ENCODE measurements around the gene ZNF784. TPM values are rescaled to one million over a fixed set of nuclear protein-coding genes. Genes with fewer than 3 reads are reported as not detected.

The ZNF784 gene
- total and polyA plus RNA-seq, 10 of the 15 experiments (the other 5 are each of a cell fraction or from before 2014, with no cell fraction given), result 0.10 to 5.2 (median 1.8) TPM

- SMC1A ChIA-PET (ENCODE audit: uncharacterized antibody, unreplicated experiment), result no interaction called here
- in situ Hi-C loops (cut with MboI) (loop anchor here (25.0 kb wide), 1 partner anchor 1527 kb away; the partner anchor contains the start of gene CNOT3), intact Hi-C loops (cut with micrococcal nuclease; ENCODE audit: unreplicated experiment) (no loop called here)
- Histone ChIP-seq H3K4me1 (ENCODE audit: control insufficient read depth, insufficient read depth, low read length) (no peaks in the 10 kb centered on the region), H3K4me2 (ENCODE audit: control insufficient read depth, insufficient read depth) (no peak overlapping the region), H3K4me3 (no peak overlapping the region), H4K20me1 (ENCODE audit: control insufficient read depth, insufficient read depth) (peaks cover 20% of the 10 kb centered on the region), H3K27me3 (replicated peaks in 1 of 2; ENCODE audit: control insufficient read depth in 2 of 2, insufficient read depth in 2 of 2, low read length in 1 of 2) (no peaks in the 10 kb centered on the region), H2AFZ (ENCODE audit: control insufficient read depth, low read depth, low read length) (no peak overlapping the region), H3K9ac (ENCODE audit: control insufficient read depth, insufficient read depth, low read length) (no peak overlapping the region), H3K79me2 (ENCODE audit: control insufficient read depth, insufficient read depth, low read length) (peaks cover 35% of the 10 kb centered on the region), H3K36me3 (ENCODE audit: control insufficient read depth in 2 of 2, insufficient read depth in 2 of 2, low read length in 1 of 2) (peaks cover 46 to 72% of the 10 kb centered on the region in 2 experiments), H3K27ac (ENCODE audit: control insufficient read depth, insufficient read depth) (no peak overlapping the region), H3K9me3 (replicated peaks; ENCODE audit: control insufficient read depth, insufficient read depth, low read length) (no peaks in the 10 kb centered on the region)
- ATAC-seq (no peak), FAIRE-seq (no peak), DNase-seq (ENCODE audit: low read depth, low spot score) (no peak)
- RAD21 ChIA-PET (ENCODE audit: unreplicated experiment), result no interaction called here
- TF ChIP-seq POLR2A (IDR thresholded peaks at IDR 0.05; ENCODE audit: low read depth, low read length), result peak; percentile 60
- no peak for TF ChIP-seq RBBP5 (conservative IDR thresholded peaks at IDR 0.05)
- BruUV-seq (replicated peaks), result no TSS peak
- POLR2A ChIA-PET, result no interaction called here
- WGBS (ENCODE audit: insufficient coverage, insufficient replicate concordance, low lambda C conversion rate, missing lambda C conversion rate), result 93% methylated on average over 19 of the region's 20 CpGs
- CTCF ChIA-PET, result no interaction called here
These were observed 39.6 kb upstream of the ZNF784 start for GRCh38 chr19:55663846-55664536.

DNA sequence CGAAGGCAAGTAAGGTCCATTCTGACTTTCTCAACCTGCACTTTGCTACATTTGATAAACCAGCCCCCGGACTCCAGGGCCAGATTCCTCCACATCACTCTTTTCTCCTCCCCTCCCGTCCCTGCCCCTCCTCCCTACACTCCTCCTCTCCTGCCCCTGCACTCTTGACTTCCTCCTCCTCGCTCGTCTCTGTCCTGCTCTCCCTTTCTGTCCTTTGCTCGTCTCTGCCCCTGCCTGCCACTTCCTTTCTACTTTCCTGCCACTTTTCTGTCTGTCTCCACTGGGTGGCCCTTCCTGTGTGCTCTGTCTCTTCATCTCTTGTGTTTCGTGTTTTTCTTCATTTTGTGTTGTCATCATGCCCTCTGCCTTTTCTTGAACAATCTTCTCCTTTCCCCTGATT lies 37.5 kb upstream of the ZNF784 start:
- Histone ChIP-seq H3K36me3 (ENCODE audit: control insufficient read depth in 2 of 2, insufficient read depth in 2 of 2, low read length in 1 of 2) (peaks cover 38 to 63% of the 10 kb centered on the region in 2 experiments), H3K9me3 (replicated peaks; ENCODE audit: control insufficient read depth, insufficient read depth, low read length) (no peaks in the 10 kb centered on the region), H3K9ac (ENCODE audit: control insufficient read depth, insufficient read depth, low read length) (no peak overlapping the region), H3K4me3 (no peak overlapping the region), H4K20me1 (ENCODE audit: control insufficient read depth, insufficient read depth) (peaks cover 24% of the 10 kb centered on the region), H3K4me1 (ENCODE audit: control insufficient read depth, insufficient read depth, low read length) (peaks cover 12% of the 10 kb centered on the region), H3K79me2 (ENCODE audit: control insufficient read depth, insufficient read depth, low read length) (peaks cover 52% of the 10 kb centered on the region), H3K27ac (ENCODE audit: control insufficient read depth, insufficient read depth) (no peak overlapping the region), H3K27me3 (replicated peaks in 1 of 2; ENCODE audit: control insufficient read depth in 2 of 2, insufficient read depth in 2 of 2, low read length in 1 of 2) (no peaks in the 10 kb centered on the region), H3K4me2 (ENCODE audit: control insufficient read depth, insufficient read depth) (no peak overlapping the region), H2AFZ (ENCODE audit: control insufficient read depth, low read depth, low read length) (no peak overlapping the region)
- POLR2A ChIA-PET, result no interaction called here
- no peak for ATAC-seq
- SMC1A ChIA-PET (ENCODE audit: uncharacterized antibody, unreplicated experiment), result no interaction called here
- RAD21 ChIA-PET (ENCODE audit: unreplicated experiment), result no interaction called here
- 69% methylated on average over 3 of the region's 7 CpGs for WGBS (ENCODE audit: insufficient coverage, insufficient replicate concordance, low lambda C conversion rate, missing lambda C conversion rate)
- FAIRE-seq, result no peak
- intact Hi-C loops (cut with micrococcal nuclease; ENCODE audit: unreplicated experiment) (no loop called here), in situ Hi-C loops (cut with MboI) (loop anchor here (25.0 kb wide), 1 partner anchor 1525 kb away; the partner anchor contains the start of gene CNOT3)
- no peak for DNase-seq (ENCODE audit: low read depth, low spot score)
- CTCF ChIA-PET, result no interaction called here
- BruUV-seq (replicated peaks), result no TSS peak
- TF ChIP-seq EGR1 (IDR thresholded peaks at IDR 0.05; ENCODE audit: borderline replicate concordance in 1 of 2, low read depth in 2 of 2, low read length in 2 of 2) (no peak), DPF2 (IDR thresholded peaks at IDR 0.05) (no peak), CBX5 (IDR thresholded peaks at IDR 0.05; ENCODE audit: low read depth) (no peak), STAT3 (IDR thresholded peaks at IDR 0.05; ENCODE audit: low read depth, low read length) (no peak), E4F1 (IDR thresholded peaks at IDR 0.05; ENCODE audit: borderline replicate concordance, partially characterized antibody) (no peak), MTA2 (IDR thresholded peaks at IDR 0.05; ENCODE audit: low read depth) (no peak), KAT2A (conservative IDR thresholded peaks at IDR 0.05; ENCODE audit: control insufficient read depth, low read depth, low read length) (no peak), FOS (IDR thresholded peaks at IDR 0.05; ENCODE audit: borderline replicate concordance, extremely low read depth, insufficient read length) (no peak), RFX5 (IDR thresholded peaks at IDR 0.05; ENCODE audit: low read depth, low read length) (no peak), ZNF217 (IDR thresholded peaks at IDR 0.05) (no peak), RUNX3 (IDR thresholded peaks at IDR 0.05; ENCODE audit: low read length) (no peak), SMARCA5 (IDR thresholded peaks at IDR 0.05) (no peak), JUNB (IDR thresholded peaks at IDR 0.05) (no peak)
- TF ChIP-seq, protein P1, sequence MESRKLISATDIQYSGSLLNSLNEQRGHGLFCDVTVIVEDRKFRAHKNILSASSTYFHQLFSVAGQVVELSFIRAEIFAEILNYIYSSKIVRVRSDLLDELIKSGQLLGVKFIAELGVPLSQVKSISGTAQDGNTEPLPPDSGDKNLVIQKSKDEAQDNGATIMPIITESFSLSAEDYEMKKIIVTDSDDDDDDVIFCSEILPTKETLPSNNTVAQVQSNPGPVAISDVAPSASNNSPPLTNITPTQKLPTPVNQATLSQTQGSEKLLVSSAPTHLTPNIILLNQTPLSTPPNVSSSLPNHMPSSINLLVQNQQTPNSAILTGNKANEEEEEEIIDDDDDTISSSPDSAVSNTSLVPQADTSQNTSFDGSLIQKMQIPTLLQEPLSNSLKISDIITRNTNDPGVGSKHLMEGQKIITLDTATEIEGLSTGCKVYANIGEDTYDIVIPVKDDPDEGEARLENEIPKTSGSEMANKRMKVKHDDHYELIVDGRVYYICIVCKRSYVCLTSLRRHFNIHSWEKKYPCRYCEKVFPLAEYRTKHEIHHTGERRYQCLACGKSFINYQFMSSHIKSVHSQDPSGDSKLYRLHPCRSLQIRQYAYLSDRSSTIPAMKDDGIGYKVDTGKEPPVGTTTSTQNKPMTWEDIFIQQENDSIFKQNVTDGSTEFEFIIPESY (IDR thresholded peaks at IDR 0.05), result no peak
